Urothelium cell line (cell line): ENCODE measurements around the gene TMEM80.
A peak's percentile ranks its signal among the peaks of the same experiment; 100 is the strongest.

Source experiments
- DNase-seq: peaks from one replicate; pipeline ENCODE4 v3.0.0; 2011; ENCODE audit warnings: low spot score, mixed read lengths
- FAIRE-seq: peaks from 2 replicates; lab custom pipeline; 2011; peaks lifted over from hg19 to GRCh38; lab: Jason Lieb, UNC

The TMEM80 gene

DNA sequence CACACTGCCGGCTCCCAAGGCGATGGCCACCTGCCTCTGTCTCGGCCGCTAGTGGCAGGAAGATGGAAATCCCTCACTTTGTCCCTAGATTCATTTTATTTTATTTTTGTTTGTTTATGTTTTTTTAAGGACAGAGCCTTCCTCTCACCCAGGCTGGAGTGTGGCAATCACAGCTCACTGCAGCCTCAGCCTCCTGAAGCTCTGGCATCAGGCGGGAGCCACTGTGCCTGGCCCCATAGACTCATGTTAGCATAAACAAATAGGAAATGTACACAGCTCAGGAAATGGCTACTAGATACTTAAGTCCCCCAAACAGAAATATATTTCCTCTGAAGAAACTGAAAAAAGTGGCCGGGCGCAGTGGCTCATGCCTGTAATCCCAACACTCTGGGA lies 3.5 kb downstream of the TMEM80 start:
- no peak for DNase-seq
- FAIRE-seq: no peak

DNA sequence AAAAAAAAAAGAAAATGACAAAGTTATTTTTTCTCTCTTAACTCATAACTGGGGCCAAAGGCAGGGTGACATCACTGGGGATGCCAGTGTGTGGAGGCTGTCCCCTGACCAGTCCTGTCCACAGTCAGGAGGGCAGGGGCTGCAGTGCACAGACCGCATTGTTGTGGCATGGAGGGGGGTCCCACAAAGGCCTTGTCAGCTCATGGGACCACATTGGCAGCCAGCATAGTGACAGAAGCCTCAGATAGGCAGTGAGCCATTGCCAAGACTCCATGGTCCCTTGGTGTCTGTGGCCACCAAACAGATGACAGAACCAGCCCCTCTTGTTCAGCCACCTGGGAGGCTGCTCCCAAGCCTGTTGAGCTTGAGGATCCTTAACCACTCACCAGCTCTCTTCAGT lies 4.1 kb downstream of the TMEM80 start:
- FAIRE-seq: no peak
- DNase-seq: no peak

DNA sequence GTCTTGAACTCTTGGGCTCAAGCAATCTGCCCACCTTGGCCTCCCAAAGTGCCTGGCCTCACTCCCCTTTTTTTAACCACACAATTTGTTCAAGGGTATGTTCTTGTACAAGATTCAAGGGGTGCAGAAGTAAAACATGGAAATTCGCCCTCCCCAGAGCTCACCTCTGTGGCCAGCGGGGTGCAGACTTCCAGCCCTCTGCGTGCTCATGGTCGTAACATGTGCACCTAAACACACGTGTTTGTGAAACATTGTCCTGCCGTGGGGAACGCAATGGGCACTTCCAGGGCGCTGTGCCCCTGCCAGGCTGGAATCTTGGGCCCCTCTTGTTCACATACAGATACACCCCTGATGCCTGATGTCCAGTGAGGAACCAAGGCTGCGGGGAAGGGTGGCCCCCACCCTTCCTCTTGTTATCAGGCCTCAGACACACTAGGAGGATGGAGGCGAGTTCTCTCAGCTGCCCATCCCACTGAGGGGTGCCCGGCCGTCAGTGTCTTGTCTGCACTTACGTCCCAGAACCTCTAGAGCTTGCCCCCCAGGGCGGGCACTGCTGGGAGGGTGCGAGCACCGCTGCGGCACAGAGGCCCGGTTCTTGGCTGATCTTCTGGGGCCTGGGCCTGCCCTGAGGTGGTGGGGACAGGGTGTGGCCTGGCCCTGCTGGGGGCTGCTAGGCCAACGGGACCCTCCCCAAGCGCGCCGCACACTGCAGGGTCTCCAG lies 6.3 kb downstream of the TMEM80 start:
- DNase-seq: no peak
- no peak for FAIRE-seq

DNA sequence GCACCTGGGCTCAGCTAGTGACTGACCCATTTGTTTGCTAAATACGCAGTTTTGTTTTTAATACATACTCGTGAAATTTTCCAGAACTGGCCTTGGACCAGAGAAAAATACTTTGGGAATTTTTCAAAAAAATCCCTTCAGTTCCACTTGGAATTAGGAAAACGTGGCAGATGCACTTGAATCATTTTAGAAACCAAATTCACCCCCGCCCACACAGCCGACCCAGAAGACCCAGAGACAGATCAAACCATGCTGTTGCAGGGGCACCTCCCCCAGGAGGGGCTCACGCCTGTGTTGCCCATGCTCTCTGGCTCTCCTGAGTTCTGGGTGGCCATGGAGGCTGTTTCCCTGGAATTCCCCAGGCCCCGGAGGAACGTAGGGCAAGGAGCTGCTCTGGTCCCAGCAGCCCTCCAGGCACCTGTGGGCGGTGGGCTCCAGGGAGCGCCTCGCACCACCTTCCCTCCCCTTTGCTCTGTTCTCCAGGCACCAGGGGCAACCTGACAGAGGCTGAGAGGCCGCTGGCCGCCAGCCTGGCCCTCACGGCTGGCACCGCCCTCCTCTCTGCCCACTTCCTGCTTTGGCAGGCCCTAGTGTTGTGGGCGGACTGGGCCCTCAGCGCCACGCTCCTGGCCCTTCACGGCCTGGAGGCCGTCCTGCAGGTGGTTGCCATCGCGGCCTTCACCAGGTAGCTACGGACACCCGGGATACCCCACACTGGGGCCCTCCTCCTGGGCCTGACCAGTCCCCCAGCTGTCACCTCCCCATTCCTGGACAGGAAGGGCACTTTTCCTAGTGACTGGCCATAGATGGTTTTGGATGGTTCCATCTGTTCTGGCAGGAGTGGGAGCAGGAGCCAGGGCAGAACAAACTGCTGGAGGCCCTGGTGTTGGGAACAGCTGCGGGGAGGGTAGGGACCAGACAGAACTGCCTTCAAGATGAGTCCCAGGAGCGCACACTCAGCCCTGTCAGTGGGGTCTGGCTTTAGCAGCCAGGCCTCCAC lies 7.1 kb downstream of the TMEM80 start:
- DNase-seq: no peak
- no peak for FAIRE-seq

DNA sequence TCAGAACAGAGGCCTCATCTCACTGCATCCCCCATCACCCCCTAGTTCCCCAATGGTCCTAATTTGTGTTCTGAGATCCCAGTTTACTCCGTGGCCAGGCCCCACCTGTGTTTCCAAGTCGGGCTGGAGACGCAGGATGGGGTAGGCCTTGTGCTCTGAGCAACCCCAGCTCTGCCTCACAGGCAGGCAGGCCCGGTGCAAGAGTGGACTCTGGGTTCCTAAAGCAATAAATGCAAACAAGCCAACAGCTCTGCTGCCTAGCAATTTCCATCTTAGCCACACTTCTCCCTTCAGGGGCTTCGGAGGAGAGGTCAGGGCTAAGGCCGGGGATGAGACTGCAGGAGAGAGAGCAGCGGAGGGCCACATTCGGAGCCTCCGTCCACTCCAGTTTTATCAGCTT lies 7.9 kb downstream of the TMEM80 start:
- FAIRE-seq: no peak
- DNase-seq: no peak

DNA sequence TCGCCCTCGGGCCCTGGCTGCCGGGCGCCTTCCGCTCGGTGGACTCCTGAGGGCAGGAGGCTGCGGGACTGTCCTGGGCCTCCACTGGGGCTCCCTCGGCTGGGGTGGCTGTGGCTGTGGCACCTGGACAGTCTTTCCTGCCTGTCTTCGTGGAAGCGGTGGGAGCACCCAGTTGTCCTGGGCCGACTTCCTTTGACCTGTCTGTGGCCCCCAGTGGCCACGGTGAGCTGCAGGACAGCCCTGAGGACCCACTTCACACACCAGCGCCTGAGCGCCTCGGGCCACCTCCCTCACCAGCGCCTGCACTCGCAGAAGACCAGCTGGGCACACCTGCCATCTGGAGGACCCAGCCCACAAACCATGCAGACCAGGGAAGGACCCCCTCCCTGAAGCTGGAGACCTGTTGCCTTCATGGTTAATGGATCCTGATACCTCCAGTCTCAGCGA lies 8.6 kb downstream of the TMEM80 start:
- FAIRE-seq: no peak

DNA sequence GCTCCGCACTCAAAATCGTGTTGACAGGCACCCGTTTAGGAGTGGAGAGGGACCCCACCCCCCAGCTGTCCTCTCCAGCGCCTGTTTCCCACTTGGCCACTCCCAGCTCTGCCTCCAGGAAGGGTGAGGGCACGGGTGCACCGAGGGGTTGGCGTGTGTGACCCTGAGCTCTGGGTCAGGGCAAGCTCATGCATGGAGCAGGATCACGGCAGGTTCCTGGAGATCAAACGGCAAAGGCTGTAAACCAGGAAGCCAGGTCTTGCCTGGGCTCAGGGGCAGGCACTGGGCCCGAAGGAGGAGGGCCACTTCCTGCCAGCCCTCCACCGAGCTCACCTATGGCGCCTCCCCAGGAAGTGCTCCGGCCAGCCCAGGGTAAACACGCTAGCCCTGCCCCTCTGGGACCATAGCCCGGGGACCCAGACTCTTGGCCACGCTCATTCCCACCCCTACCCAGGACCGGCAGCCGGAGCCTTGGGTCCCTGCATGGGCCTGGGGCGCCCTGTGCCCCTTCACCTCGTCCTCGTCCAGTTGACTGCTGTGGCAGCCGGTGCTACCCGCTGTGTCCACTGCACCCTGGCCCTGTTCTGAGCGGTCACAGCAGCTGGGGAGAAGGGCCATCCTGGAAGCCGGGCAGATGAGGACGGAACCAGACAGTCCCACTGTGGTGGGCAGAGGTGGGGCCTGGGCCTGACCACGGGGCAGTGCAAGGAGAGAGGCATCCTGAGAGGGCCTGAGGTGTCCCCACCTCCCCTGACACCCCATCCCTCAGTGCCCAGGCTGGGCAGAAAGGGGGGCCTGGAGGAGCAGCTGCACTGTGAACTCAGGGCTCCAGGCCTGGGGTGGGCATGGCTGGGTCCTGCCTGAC lies 9.4 kb downstream of the TMEM80 start:
- FAIRE-seq (no peak), DNase-seq (no peak)

More for the DNA sequence above, 8.6 kb downstream of the TMEM80 start:
- DNase-seq: no peak

DNA sequence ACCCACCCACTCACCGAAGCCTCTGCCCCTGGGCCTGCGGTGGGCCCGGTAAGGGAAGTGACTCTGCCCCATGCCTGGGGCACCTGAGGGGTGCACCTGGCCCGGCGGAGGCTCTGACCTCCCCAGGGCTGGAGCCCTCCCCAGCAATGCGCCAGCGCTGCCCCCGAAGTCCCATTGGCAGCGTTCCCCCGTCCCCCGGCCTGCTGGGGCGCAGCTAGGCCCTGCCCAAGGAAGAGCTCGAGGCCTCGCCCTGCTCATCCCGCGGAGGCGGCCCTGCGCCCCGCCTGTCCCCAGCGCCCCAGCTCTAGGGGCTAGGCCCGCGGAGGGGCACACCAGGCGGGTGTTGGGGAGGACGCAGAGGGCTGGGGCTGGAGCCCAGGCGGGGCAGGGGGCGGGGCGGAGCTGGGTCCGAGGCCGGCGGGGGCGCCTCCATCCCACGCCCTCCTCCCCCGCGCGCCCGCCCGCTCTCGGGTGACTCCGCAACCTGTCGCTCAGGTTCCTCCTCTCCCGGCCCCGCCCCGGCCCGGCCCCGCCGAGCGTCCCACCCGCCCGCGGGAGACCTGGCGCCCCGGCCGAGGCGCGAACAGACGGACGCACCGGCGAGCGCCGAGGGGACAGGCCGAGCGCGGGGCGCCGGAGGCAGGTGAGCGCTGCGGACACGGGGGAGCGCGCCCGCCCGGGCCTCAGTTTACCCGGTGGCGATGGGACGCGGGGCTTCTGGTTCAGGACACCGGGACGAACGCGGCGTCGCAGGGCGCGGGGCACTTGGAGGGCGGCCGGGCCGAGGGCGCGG lies 10.2 kb downstream of the TMEM80 start, which contains the start of gene EPS8L2:
Gene EPS8L2, plus strand, starts transcription at position 586 of the 793 bp plus-strand sequence. CDS start 3,177 bp downstream, outside the sequence.
- no peak for FAIRE-seq
- DNase-seq: peak; percentile 51

DNA sequence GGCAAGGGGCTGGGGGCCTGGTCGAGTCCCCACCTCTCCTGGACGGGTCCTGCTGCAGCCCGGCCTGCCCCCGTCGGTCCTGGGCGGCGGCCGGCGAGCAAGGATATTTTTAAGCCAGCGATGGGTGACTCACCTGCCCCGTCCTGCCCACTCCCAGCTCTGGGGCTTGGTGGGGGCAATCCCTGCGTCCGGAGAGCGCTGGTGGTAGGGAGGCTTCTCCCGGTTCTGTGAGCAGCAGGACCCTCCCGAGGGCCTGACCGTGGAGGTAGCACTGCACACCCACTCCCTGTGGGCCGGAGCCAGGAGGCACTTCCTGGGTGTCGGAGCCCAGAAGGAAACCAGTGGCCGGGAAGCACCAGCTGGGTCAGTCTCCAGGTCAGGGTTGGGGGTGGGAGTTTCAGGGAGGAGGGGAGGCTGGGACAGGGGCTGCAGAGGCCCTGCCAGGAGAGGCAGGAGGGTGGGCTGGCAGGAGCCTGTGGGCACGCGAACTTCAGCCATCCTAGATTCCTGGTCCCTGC lies 10.9 kb downstream of the TMEM80 start:
- DNase-seq (peak; percentile 25), FAIRE-seq (no peak)

DNA sequence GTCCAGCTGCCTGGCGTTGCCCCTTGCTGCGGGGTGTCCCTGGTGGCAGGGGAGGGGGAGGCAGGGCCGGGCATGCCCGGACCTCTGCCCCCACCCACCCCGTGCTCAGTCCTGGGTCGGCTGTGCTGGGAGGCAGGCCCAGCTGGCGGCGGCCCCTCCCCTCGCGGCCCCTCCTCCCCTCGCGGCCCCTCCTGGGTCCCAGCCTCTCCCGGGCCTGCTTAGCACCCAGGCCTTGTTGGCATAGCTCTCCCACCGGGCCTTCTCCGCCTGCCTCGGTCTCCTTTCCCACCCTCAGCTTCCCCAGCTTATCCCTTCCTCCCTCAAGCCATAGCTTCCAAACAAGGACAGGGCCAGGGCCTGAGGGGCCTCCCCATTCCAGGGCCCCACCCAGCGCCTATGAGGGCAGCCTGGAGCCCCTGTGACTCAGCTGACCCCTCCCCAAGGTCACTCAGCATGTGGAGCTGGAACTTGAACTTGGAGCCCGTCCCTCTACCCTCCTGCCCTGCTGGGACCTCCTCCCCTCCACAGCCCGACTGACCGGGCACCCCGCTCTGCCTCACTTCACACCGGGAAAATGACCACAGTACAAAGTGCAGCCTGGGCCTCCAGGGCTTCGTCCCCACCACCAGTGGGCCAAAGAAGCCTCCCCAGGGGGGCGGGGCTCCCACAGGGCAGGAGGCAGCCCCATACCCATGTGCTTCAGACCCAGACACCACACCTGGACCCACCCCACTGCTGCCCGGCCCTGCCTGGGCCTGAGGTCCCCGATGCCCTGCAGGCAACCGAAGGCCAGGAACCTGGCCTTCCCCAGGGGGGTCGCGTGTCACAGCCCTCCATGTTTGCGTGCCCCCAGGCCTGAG lies 11.6 kb downstream of the TMEM80 start:
- FAIRE-seq: no peak
- peak; percentile 79 for DNase-seq

DNA sequence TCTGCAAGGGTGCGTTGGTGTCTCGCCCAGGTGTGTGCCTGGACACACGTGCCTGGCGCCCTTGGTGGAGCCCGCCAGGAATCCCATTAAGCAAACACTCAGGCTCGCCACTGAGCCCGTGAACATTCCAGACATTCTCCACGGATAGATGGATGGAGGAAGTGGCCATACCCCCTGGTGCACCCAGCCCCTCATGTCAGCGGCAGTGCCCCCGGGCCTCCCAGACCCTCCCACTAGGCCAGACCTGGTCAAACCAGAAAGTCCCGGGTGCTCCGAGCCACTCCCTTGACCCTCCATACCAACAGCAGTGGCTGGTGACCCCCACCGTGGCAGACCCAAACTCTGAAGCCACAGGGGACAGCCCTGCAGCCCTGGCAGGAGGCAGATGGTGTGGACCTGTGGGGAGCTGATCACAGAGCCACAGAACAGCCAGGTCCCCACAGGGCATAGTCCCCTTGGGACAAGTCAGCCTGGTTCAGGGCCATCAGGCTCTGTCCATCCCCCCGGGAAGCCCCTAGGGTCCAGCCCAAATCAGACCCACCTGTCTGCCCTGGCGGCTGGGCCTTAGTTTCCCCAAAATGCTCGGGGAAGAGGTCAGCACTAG lies 12.3 kb downstream of the TMEM80 start:
- no peak for FAIRE-seq

DNA sequence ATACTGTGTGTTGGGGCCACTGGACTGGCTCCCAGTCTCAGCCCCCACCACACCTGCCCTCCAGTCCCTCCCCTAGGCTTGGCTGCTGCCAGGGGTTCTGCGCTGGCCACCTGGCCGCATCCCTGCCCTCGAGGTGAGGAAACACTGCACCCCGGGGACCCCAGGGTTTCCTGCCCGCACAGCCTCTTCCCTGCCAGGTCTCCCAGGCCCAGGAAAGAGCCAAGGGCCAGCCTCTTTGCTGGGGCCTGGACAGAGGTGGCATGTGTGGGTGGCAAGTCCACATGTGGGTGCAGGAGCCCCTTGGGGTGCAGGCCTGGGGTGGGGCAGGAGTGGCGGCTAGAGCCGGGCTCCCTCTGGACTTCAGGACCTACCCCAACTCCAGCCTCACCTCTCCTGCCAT lies 12.9 kb downstream of the TMEM80 start:
- no peak for FAIRE-seq
- DNase-seq: no peak

More for the DNA sequence above, 12.3 kb downstream of the TMEM80 start:
- DNase-seq: peak; percentile 28

DNA sequence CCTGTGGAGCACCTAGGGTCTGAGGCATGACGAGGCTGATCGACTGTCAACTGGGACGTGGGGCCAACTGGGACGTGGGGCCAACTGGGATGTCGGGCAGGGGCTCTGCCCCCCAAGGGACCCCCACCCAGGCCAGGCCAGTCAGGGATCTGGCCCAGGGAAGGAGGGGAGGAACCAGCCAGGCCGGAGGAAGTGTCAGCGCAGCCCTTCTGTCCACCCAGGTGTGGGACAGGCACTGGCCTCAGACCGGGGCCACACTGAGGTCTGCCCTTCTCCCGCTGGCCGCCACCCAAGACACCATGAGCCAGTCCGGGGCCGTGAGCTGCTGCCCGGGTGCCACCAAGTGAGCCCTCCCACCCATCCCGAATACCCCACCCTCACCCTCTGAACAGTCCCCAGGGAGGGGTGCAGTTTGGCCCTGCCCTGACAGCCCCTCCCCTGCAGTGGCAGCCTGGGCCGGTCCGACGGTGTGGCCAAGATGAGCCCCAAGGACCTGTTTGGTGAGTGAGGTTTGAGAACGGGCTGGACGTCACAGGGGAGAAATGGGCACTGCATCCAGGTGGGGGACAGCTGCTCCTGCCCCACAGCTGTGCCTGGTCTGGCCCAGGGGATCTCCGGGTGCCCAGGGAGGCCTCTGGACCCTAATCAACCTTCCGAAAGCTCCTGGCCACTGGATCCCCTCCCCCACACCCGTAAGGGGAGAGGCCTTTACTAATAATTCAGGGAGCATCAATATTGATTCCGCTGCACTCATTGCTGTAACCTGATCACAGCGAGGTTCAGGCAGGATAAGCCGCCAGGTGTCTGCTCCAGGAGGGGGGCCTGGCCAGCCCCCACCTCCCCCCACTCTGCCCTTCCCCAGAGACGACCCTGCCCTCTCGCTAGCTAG lies 13.7 kb downstream of the TMEM80 start:
- FAIRE-seq: no peak
- DNase-seq: no peak

DNA sequence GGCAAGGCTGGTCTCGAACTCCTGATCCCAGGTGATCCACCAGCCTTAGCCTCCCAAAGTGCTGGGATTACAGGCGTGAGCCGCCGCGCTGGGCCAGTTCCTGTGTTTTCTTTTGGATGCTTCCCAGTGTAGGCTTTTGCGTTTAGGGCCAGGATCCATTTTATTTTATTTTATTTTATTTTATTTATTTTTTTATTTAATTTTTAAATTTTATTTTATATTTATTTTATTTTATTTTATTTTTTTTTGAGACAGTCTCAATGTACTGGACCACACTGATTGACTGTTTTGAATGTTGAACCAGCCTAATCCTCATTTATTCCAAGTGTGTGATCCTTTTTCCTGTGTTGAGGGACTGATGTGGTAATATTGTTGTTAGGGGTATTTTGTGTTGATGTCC lies 18.8 kb downstream of the TMEM80 start:
- DNase-seq (no peak), FAIRE-seq (no peak)

DNA sequence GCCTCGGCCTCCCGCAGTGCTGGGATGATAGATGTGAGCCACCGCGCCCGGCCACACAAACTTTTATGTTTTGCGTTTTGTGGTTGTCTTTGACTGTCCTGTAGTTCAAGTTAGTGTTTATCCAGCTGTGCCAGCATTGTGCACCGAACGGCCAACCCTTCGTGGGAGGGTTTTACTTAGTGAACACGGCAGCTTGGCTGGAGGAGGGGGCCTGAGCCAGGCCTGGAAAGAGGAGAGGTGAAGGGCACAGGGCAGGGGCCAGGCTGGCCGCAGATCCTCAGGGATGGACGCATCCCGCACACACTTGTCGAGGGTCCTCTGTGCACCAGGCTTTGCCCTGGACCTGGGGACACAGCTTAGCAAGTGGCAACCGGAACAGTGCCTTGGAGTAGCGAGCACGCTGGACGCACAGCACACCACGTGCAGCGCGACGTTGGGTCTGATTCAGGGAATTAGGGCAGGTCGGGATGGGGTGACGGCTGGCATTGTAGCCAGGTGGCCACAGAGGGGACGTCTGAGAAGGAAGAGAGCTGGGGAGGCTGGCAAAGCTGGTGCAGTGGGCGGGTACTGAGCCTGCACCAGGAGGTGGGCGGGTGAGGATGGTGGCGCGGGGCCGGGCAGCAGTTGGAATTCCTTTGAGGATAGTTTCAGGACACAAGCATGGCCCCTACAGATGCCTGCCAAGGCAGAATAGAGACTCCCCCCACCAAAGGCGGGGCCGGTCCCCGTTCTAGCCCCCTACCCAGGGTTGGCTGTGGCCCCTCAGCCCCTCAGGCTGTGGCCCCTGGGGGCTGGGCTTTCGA lies 23.8 kb downstream of the TMEM80 start:
- no peak for DNase-seq
- no peak for FAIRE-seq

DNA sequence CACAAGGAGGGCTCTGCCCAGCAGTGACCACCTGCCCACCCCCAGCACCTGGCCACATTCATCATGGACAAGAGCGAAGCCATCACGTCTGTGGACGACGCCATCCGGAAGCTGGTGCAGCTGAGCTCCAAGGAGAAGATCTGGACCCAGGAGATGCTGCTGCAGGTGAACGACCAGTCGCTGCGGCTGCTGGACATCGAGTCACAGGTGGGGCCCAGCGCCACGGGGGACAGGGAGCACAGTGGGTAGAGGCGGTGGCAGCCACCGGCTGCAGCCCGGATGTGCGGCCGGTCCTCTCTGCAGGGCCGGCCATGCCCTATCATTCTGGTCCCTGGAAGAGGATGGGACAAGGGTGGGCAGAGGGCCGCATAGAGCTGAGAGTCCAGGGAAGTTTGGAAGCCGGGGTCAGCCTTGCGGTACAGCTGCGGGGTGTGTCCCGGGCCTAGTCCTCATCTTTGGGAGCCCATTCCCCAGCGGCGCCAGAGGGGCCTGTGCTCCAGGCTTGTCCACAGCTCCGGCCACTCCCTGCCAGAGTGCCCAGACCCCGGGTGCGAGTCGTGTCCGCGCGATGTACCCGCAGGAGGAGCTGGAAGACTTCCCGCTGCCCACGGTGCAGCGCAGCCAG lies 24.5 kb downstream of the TMEM80 start:
- no peak for FAIRE-seq
- no peak for DNase-seq
